Ovary (tissue), 9 donors: ENCODE data around the gene SUMO1. TPM values are rescaled to one million over a fixed set of nuclear protein-coding genes. Genes with fewer than 3 reads are reported as not detected.

Experiments
- DNase-seq, 5 donors: peaks; one replicate each; pipeline ENCODE4 v3.0.0-alpha.2; 2019 to 2020
- H3K27ac ChIP-seq, 2 donors: fragments of 200-600 bp; one replicate each; pipeline versions ENCODE4 v1.5.1 to v1.8.0; 2019 to 2022
- H3K27me3 ChIP-seq: fragments of 200-600 bp; one replicate; pipeline ENCODE4 v1.8.0; 2022
- H3K36me3 ChIP-seq: fragments of 200-600 bp; sonication (generic); one replicate; pipeline ENCODE4 v1.5.1; 2019
- H3K4me1 ChIP-seq: one replicate; pipeline ENCODE4 v1.8.1; 2013; ENCODE audit warnings: mild to moderate bottlenecking, moderate library complexity; ENCODE audit not compliant: insufficient read depth
- H3K4me3 ChIP-seq: fragments of 200-600 bp; sonication (generic); one replicate; pipeline ENCODE4 v1.5.1; 2017
- H3K9me3 ChIP-seq, 2 donors: fragments of 200-600 bp in 1 of 2; sonication (generic) in 1 of 2; one replicate each; pipeline versions ENCODE4 v1.5.1 to v1.8.1; 2013 to 2019; ENCODE audit warnings: mild to moderate bottlenecking in 1 of 2, moderate library complexity in 1 of 2
- EP300 ChIP-seq: sonication (generic); formaldehyde crosslinking; IDR thresholded peaks from one replicate; pipeline ENCODE4 v1.6.1; 2017; ENCODE audit warnings: antibody characterized with exemption
- POLR2A ChIP-seq: fragments of 450-650 bp; IDR thresholded peaks from one replicate; pipeline ENCODE4 v1.6.1; 2017; ENCODE audit warnings: antibody characterized with exemption, mild to moderate bottlenecking, moderate library complexity
- WGBS, 3 donors: extraction: QIAGEN DNeasy Blood & Tissue Kit in 1 of 3; methylation state at CpG; one replicate each; pipeline versions ENCODE4 v1.1.5 to v1.1.7; 2013 to 2017; 5-methylcytosine and 5-hydroxymethylcytosine counted together
- intact Hi-C, 4 donors: fragments of 100-400 bp; cut with DNase I; formaldehyde crosslinking; loops; one replicate each; pipeline versions ENCODE4 v1.11.0 to v1.15.1; 2022 to 2023
- polyA plus RNA-seq, 2 donors: library from polyadenylated mRNA; stranded (reverse); fragments of 200-250 nt in 1 of 2; fragments of 350-450 nt in 1 of 2; fragmentation: Illumina TruSeq in 1 of 2; extraction: RNeasy Lipid Tissue Mini Kit (QIAGEN cat#74804) in 1 of 2; gene quantifications; one replicate each; pipeline ENCODE4 v1.2.3, GENCODE V29; 2013 to 2014
- total RNA-seq, 7 donors: library from RNA; depleted of rRNA in 2 of 7; stranded (reverse); fragments of >200 nt in 2 of 7; fragmentation: NEBNext Ultra II Directional in 3 of 7; extraction: Animal tissue kit (Norgen Biotek cat#: 25700) in 3 of 7; gene quantifications; one replicate each; pipeline versions ENCODE4 v1.1.0 to v1.2.4, GENCODE V29; 2016 to 2023
- TF ChIP-seq, protein P1 (sequence below), 3 donors: fragments of 450-650 bp in 2 of 3; fragments of 200-600 bp in 1 of 3; IDR thresholded peaks; one replicate each; pipeline versions ENCODE4 v1.5.1 to v1.8.0; 2016 to 2022; ENCODE audit warnings: antibody characterized with exemption in 3 of 3, mild to moderate bottlenecking in 1 of 3
- donor health status: DM: no; HTN: no; CAD: no; lungs with moderate emphysema.
- donor health status: DM: no; HTN: no; CAD: no.
- donor health status: Bipolar disorder and iron deficiency.
- donor health status: DM: yes; HTN: yes; CAD: no.
- donor health status: DM: no; HTN: no; CAD: no.
- donor health status: DM: yes; HTN: yes; CAD: no.

SUMO1 gene
- total and polyA plus RNA-seq, 9 donors: 41.7 to 97.0 (median 67.1) TPM

- no peaks in the 10 kb centered on the region for H3K4me1 ChIP-seq
- no peak for DNase-seq
- no peaks in the 10 kb centered on the region for H3K27me3 ChIP-seq
- H3K9me3 ChIP-seq: no peaks in the 10 kb centered on the region
- no peak overlapping the region for H3K4me3 ChIP-seq
- 85 to 90% (median 87%) methylated on average over 5 of the region's 5 CpGs for WGBS, 3 donors
- H3K36me3 ChIP-seq: no peaks in the 10 kb centered on the region
- H3K27ac ChIP-seq: no peak overlapping the region
- TF ChIP-seq, protein P1, sequence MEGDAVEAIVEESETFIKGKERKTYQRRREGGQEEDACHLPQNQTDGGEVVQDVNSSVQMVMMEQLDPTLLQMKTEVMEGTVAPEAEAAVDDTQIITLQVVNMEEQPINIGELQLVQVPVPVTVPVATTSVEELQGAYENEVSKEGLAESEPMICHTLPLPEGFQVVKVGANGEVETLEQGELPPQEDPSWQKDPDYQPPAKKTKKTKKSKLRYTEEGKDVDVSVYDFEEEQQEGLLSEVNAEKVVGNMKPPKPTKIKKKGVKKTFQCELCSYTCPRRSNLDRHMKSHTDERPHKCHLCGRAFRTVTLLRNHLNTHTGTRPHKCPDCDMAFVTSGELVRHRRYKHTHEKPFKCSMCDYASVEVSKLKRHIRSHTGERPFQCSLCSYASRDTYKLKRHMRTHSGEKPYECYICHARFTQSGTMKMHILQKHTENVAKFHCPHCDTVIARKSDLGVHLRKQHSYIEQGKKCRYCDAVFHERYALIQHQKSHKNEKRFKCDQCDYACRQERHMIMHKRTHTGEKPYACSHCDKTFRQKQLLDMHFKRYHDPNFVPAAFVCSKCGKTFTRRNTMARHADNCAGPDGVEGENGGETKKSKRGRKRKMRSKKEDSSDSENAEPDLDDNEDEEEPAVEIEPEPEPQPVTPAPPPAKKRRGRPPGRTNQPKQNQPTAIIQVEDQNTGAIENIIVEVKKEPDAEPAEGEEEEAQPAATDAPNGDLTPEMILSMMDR (IDR thresholded peaks at IDR 0.05): no peak
- TF ChIP-seq EP300 (no peak), POLR2A (no peak)
- intact Hi-C loops: no loop called here
These were observed 45.1 kb downstream of the SUMO1 start for GRCh38 chr2:202193305-202193704.

- H3K9me3 ChIP-seq: no peaks in the 10 kb centered on the region
- 60 to 88% (median 62%) methylated on average over 1 of the region's 1 CpG for whole genome bisulfite sequencing, 3 donors
- H3K4me1 ChIP-seq: no peaks in the 10 kb centered on the region
- no peak for DNase-seq
- no peak overlapping the region for H3K4me3 ChIP-seq
- intact Hi-C loops: no loop called here
- TF ChIP-seq EP300: no peak
- TF ChIP-seq, protein P1 (IDR thresholded peaks at IDR 0.05): no peak
- TF ChIP-seq POLR2A: no peak
- no peaks in the 10 kb centered on the region for H3K36me3 ChIP-seq
- no peak overlapping the region for H3K27ac ChIP-seq
- no peaks in the 10 kb centered on the region for H3K27me3 ChIP-seq
These were observed 50.8 kb downstream of the SUMO1 start for GRCh38 chr2:202187570-202187969.

- intact Hi-C loops: no loop called here
- Histone ChIP-seq H3K4me3 (no peak overlapping the region), H3K9me3 (no peaks in the 10 kb centered on the region), H3K36me3 (no peaks in the 10 kb centered on the region), H3K4me1 (no peaks in the 10 kb centered on the region), H3K27me3 (no peaks in the 10 kb centered on the region), H3K27ac (no peak overlapping the region)
- TF ChIP-seq EP300: no peak
- TF ChIP-seq, protein P1 (IDR thresholded peaks at IDR 0.05): no peak
- WGBS, 3 donors: 89 to 98% (median 96%) methylated on average over 4 of the region's 4 CpGs
- DNase-seq: no peak
These were observed 51.7 kb downstream of the SUMO1 start for GRCh38 chr2:202186641-202187202.

GRCh38 chr2:202185156-202185555 is 53.2 kb downstream of the SUMO1 start:
- Histone ChIP-seq H3K4me3 (no peak overlapping the region), H3K27ac (no peak overlapping the region), H3K9me3 (no peaks in the 10 kb centered on the region), H3K4me1 (no peaks in the 10 kb centered on the region), H3K36me3 (no peaks in the 10 kb centered on the region), H3K27me3 (no peaks in the 10 kb centered on the region)
- intact Hi-C loops: no loop called here
- WGBS, 3 donors: 84 to 87% (median 86%) methylated on average over 6 of the region's 6 CpGs
- TF ChIP-seq POLR2A (no peak), EP300 (no peak)
- TF ChIP-seq, protein P1 (IDR thresholded peaks at IDR 0.05): no peak
- DNase-seq: no peak
